Activated CD8-positive, alpha-beta memory T cell treated with anti-CD3 and anti-CD28 coated beads, Interleukin-2, amount 50 U/mL, for 1 hour (primary cell): ENCODE results near the gene SLC1A4.

ENCODE experiments used
- DNase-seq: peaks from one replicate; pipeline ENCODE4 v3.0.0-alpha.2; 2020; ENCODE audit errors: extremely low read depth

The SLC1A4 gene

GRCh38 chr2:65072181-65072970 lies 83.2 kb downstream of the SLC1A4 start:
- DNase-seq = no peak
